SHP77 (cell line): Measurements from ENCODE around the gene CTRB1.
"Not testable (repeated sequence)": the region's sequence is repeated elsewhere in the genome, so short reads cannot be mapped to it uniquely, and the experiment has no call there.

Experiments used
- DNase-seq, 2 experiments: peaks; one replicate each; lab custom pipeline; 2025; lab: John Stamatoyannopoulos, UW

CTRB1 gene

GRCh38 chr16:75204410-75204758 is 14.4 kb upstream of the CTRB1 start:
- DNase-seq = no peak

- not testable (repeated sequence) for DNase-seq
Observed at GRCh38 chr16:75204905-75205304, 13.9 kb upstream of the CTRB1 start.

GRCh38 chr16:75205438-75205837 is 13.3 kb upstream of the CTRB1 start:
- not testable (repeated sequence) for DNase-seq

- DNase-seq = not testable (repeated sequence)
Observed at GRCh38 chr16:75205961-75206748, 12.6 kb upstream of the CTRB1 start.

- DNase-seq = no peak
Observed at GRCh38 chr16:75206749-75207451, 11.9 kb upstream of the CTRB1 start, which contains the start of gene CTRB2. TSS of gene CTRB2 (minus strand) at chr16:75207161. CDS start at chr16:75207141, 20 bp downstream.

GRCh38 chr16:75207831-75208230 is 11.0 kb upstream of the CTRB1 start:
- no peak for DNase-seq

- DNase-seq = no peak
Observed at GRCh38 chr16:75208242-75208825, 10.5 kb upstream of the CTRB1 start.

- DNase-seq = no peak
Observed at GRCh38 chr16:75208861-75209505, 9.8 kb upstream of the CTRB1 start.

GRCh38 chr16:75209514-75209913 is 9.3 kb upstream of the CTRB1 start:
- DNase-seq = not testable (repeated sequence)

- DNase-seq = no peak
Observed at GRCh38 chr16:75209944-75210343, 8.8 kb upstream of the CTRB1 start.

GRCh38 chr16:75211286-75211685 is 7.5 kb upstream of the CTRB1 start:
- not testable (repeated sequence) for DNase-seq

- DNase-seq = no peak
Observed at GRCh38 chr16:75216127-75216526, 2.7 kb upstream of the CTRB1 start.

- no peak for DNase-seq
Observed at GRCh38 chr16:75216576-75216975, 2.2 kb upstream of the CTRB1 start.

GRCh38 chr16:75217389-75217851 is 1.4 kb upstream of the CTRB1 start:
- DNase-seq = no peak

- DNase-seq = no peak
Observed at GRCh38 chr16:75219088-75219487, 300 bp downstream of the CTRB1 start.

GRCh38 chr16:75219838-75220237 is 1.1 kb downstream of the CTRB1 start:
- no peak for DNase-seq

- DNase-seq = no peak
Observed at GRCh38 chr16:75222271-75222783, 3.5 kb downstream of the CTRB1 start.

GRCh38 chr16:75223129-75223528 is 4.3 kb downstream of the CTRB1 start:
- not testable (repeated sequence) for DNase-seq

GRCh38 chr16:75224306-75225082 is 5.7 kb downstream of the CTRB1 start:
- DNase-seq = no peak

- no peak for DNase-seq
Observed at GRCh38 chr16:75225092-75225491, 6.3 kb downstream of the CTRB1 start.
